Lower leg skin (tissue), 4 donors: ENCODE results near the gene CNTLN. TPM values are rescaled to one million over a fixed set of nuclear protein-coding genes. Genes with fewer than 3 reads are reported as not detected.

Experiments used
- DNase-seq, 2 donors: peaks; one replicate each; pipeline ENCODE4 v3.0.0-alpha.2; 2019; ENCODE audit warnings: low spot score in 2 of 2
- H3K4me3 ChIP-seq: fragments of 200-600 bp; sonication (generic); 2 replicates; pipeline ENCODE4 v1.5.1; 2017; ENCODE audit warnings: mild to moderate bottlenecking, low read depth; ENCODE audit not compliant: poor library complexity, severe bottlenecking
- POLR2A ChIP-seq, 2 donors: fragments of 450-650 bp; IDR thresholded peaks; one replicate each; pipeline ENCODE4 v1.6.1; 2016 to 2017; ENCODE audit warnings: antibody characterized with exemption in 2 of 2, mild to moderate bottlenecking in 1 of 2, moderate library complexity in 1 of 2
- WGBS, 2 donors: methylation state at CpG; one replicate each; pipeline ENCODE4 v1.1.5; 2018; 5-methylcytosine and 5-hydroxymethylcytosine counted together
- intact Hi-C: fragments of 100-400 bp; cut with DNase I; formaldehyde crosslinking; loops from one replicate; pipeline ENCODE4 v1.15.0; 2023; ENCODE audit warnings: low total_unique reads
- total RNA-seq, 4 donors: library from RNA; depleted of rRNA; stranded (reverse); fragments of >200 nt; gene quantifications; one replicate each; pipeline ENCODE4 v1.1.0, GENCODE V29; 2016
- TF ChIP-seq, protein P1 (sequence below), 3 donors: fragments of 450-650 bp; IDR thresholded peaks; one replicate each; pipeline ENCODE4 v1.5.1; 2016; ENCODE audit warnings: antibody characterized with exemption in 3 of 3, mild to moderate bottlenecking in 3 of 3, moderate library complexity in 2 of 3

CNTLN gene
- total RNA-seq, 4 donors from 2014 or later: 1.3 to 4.3 (median 3.7) TPM

GRCh38 chr9:17294822-17295624, 160.2 kb downstream of the CNTLN start:
- no peak for TF ChIP-seq POLR2A (IDR thresholded peaks at IDR 0.05)

GRCh38 chr9:17315341-17315740, 180.5 kb downstream of the CNTLN start:
- H3K4me3 ChIP-seq: no peak overlapping the region
- intact Hi-C loops: no loop called here
- TF ChIP-seq, protein P1, sequence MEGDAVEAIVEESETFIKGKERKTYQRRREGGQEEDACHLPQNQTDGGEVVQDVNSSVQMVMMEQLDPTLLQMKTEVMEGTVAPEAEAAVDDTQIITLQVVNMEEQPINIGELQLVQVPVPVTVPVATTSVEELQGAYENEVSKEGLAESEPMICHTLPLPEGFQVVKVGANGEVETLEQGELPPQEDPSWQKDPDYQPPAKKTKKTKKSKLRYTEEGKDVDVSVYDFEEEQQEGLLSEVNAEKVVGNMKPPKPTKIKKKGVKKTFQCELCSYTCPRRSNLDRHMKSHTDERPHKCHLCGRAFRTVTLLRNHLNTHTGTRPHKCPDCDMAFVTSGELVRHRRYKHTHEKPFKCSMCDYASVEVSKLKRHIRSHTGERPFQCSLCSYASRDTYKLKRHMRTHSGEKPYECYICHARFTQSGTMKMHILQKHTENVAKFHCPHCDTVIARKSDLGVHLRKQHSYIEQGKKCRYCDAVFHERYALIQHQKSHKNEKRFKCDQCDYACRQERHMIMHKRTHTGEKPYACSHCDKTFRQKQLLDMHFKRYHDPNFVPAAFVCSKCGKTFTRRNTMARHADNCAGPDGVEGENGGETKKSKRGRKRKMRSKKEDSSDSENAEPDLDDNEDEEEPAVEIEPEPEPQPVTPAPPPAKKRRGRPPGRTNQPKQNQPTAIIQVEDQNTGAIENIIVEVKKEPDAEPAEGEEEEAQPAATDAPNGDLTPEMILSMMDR (IDR thresholded peaks at IDR 0.05): no peak
- TF ChIP-seq POLR2A (IDR thresholded peaks at IDR 0.05): no peak
- no peak for DNase-seq

More at GRCh38 chr9:17294822-17295624, 160.2 kb downstream of the CNTLN start:
- intact Hi-C loops: no loop called here
- 92% methylated on average over 20 to 39 of the region's 41 CpGs for WGBS, 2 donors
- DNase-seq: no peak
- no peak overlapping the region for H3K4me3 ChIP-seq

DNA sequence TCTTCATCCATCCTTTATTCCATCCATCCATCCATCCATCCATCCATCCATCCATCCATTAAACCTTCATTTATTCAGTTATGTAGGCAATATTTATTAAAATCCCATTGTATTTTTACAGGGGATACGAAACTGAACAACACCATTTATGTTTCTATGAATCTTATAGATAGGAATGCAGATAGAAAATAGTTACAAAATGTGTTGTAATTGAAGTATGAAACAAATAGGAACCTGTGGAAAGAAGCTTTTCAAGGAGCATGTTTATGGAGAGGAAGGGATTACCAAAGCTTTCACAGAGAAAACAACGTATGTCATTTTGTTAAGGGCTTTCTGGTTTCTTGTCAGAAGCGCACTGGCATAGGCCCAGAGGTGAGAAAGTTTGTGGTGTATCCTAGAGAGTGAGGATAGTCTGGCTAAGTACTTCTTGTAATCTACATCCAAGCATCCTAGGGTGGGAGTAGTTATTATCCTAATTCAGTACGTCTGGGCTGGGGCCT, 184.0 kb downstream of the CNTLN start:
- TF ChIP-seq, protein P1 (IDR thresholded peaks at IDR 0.05): no peak
- no peak for TF ChIP-seq POLR2A (IDR thresholded peaks at IDR 0.05)
- no peak for DNase-seq
- no peak overlapping the region for H3K4me3 ChIP-seq
- intact Hi-C loops: no loop called here
- 83 to 92% methylated on average over 4 of the region's 4 CpGs for WGBS, 2 donors

DNA sequence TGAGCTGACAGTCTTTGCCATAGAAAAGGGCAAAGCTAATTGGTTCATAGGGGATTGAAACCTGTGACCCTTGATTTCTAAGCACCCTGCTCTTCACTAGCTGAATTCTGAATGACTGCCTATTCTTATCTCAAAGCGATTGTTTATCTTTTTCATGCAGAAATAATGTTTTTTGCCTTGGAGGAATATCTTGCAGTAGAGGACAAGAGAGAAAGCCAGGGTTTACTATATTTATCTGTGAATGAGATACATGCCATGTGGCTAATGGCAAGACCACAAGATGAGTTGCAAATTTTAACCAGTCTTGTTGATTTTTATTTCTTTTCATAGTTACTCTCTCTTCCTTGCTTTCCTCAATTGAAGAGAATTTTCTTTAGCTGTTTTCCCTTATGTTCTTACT, 185.0 kb downstream of the CNTLN start:
- DNase-seq: no peak
- TF ChIP-seq POLR2A (IDR thresholded peaks at IDR 0.05): no peak
- TF ChIP-seq, protein P1 (IDR thresholded peaks at IDR 0.05): no peak
- H3K4me3 ChIP-seq: no peak overlapping the region
- intact Hi-C loops: no loop called here
- 95% methylated on average over 1 of the region's 1 CpG for WGBS, 2 donors

DNA sequence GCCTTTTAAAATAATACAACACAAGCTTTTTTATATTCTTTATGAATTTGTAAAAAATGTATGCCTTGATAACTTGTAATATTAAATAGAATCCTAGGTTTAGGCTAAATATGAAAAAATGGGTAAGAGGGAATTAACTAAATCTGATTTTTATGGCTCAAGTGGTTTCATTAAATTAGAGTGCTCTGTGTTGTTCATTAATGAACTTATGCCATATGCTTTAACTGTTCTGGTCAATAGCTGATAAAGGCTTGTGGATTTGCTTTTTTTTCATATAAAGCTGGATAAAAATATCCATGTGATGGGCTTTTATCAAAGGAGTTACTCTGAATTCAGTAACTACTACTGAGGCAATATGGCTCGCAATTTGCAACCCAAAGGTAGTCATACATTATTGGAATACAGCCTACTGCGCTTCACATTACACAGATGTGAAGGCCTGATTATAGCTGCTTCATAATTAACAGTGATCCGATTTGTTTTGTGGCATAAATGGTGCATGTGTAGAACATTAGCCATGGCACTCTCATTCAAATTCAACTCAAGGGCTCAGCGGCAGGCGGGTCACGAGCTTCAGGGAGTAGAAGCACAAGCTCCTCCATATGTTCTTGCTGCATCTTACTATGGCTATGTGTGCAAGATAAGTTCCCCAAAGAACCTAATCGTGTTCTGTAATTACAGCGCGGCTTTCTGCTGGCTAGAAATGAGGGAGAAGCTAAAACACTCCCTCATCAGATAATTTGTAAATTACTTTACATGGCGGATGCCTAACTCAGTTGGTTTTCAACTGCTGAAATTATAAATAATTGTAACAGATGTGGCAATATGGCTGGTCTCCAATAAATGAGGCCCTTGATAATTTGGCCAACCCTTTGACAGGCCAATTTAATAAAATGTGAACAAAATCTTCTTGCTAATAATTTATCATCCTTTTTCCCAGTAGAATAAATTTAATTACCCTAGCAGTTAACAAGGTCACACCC, 188.3 kb downstream of the CNTLN start:
- DNase-seq: no peak
- no peak overlapping the region for H3K4me3 ChIP-seq
- intact Hi-C loops: no loop called here
- 91 to 95% methylated on average over 10 of the region's 10 CpGs for WGBS, 2 donors
- TF ChIP-seq POLR2A (IDR thresholded peaks at IDR 0.05): no peak
- TF ChIP-seq, protein P1 (IDR thresholded peaks at IDR 0.05): no peak

DNA sequence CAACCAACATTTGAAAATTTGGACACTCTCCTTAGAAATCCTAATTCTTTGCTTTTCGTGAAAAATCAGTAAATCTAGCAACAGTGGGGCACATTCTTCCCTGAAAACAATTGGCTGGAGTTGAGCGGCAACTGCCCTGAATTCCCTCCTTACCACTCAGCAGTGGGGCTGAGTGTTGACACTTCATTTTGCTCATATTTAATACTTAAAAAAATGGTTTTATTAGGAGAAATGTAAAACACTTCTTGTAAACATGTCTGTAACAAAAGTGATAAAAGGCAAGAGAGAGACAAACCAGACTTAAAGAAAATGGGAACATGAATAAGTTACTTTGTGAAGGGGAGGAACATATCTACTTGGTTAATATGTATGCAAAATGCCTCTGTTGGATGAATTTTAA, 193.5 kb downstream of the CNTLN start:
- no peak for DNase-seq
- TF ChIP-seq, protein P1 (IDR thresholded peaks at IDR 0.05): no peak
- TF ChIP-seq POLR2A (IDR thresholded peaks at IDR 0.05): no peak
- intact Hi-C loops: no loop called here
- no peak overlapping the region for H3K4me3 ChIP-seq
- 84 to 93% methylated on average over 2 of the region's 2 CpGs for WGBS, 2 donors
